ENCODE results near the gene CATSPER4. TPM values are rescaled to one million over a fixed set of nuclear protein-coding genes. Genes with fewer than 3 reads are reported as not detected.

The CATSPER4 gene
- total and polyA plus RNA-seq, 2 of the 13 experiments (the other 11 are each of a cell fraction or from before 2014, with no cell fraction given), result not detected

- TF ChIP-seq ZNF501 (CRISPR knock-in tag; IDR thresholded peaks at IDR 0.05) (peak; percentile 64; the same call in 1 of the 2 replicates), ZUFSP (CRISPR knock-in tag; IDR thresholded peaks at IDR 0.05; ENCODE audit: borderline replicate concordance) (no peak), GATAD1 (CRISPR knock-in tag; IDR thresholded peaks at IDR 0.05) (0 out of 2 replicates have a peak, but pooled peaks have one; percentile 58), MLX (CRISPR knock-in tag; IDR thresholded peaks at IDR 0.05) (peak; percentile 38; the same call in 1 of the 2 replicates), ZNF609 (CRISPR knock-in tag; IDR thresholded peaks at IDR 0.05; ENCODE audit: borderline replicate concordance) (0 out of 2 replicates have a peak, but pooled peaks have one; percentile 15), ZNF296 (CRISPR knock-in tag; conservative IDR thresholded peaks at IDR 0.05) (0 out of 2 replicates have a peak, but pooled peaks have one; percentile 58), ZNF556 (CRISPR knock-in tag; IDR thresholded peaks at IDR 0.05; ENCODE audit: borderline replicate concordance) (peak; percentile 42), DMAP1 (CRISPR knock-in tag; IDR thresholded peaks at IDR 0.05) (peak; percentile 73; the same call in 1 of the 2 replicates), TEF (CRISPR knock-in tag; IDR thresholded peaks at IDR 0.05) (no peak), SMAD9 (CRISPR knock-in tag; IDR thresholded peaks at IDR 0.05) (no peak), NFKB2 (CRISPR knock-in tag; IDR thresholded peaks at IDR 0.05; ENCODE audit: borderline replicate concordance) (peak; percentile 56; the same call in 1 of the 2 replicates), PLRG1 (conservative IDR thresholded peaks at IDR 0.05) (no peak), TOE1 (CRISPR knock-in tag; IDR thresholded peaks at IDR 0.05) (no peak), PHF20 (CRISPR knock-in tag; IDR thresholded peaks at IDR 0.05) (no peak; the same call in 1 of the 2 replicates), ZNF276 (CRISPR knock-in tag; IDR thresholded peaks at IDR 0.05; ENCODE audit: low read depth) (0 out of 2 replicates have a peak, but pooled peaks have one; percentile 17), ZNF224 (CRISPR knock-in tag; IDR thresholded peaks at IDR 0.05) (peak; percentile 87; the same call in 1 of the 2 replicates), MAF1 (CRISPR knock-in tag; IDR thresholded peaks at IDR 0.05; ENCODE audit: borderline replicate concordance) (no peak), ADNP (CRISPR knock-in tag; IDR thresholded peaks at IDR 0.05) (no peak), ZNF205 (CRISPR knock-in tag; IDR thresholded peaks at IDR 0.05) (peak; percentile 14; the same call in 1 of the 2 replicates), CREB1 (IDR thresholded peaks at IDR 0.05) (peak; percentile 87), CREB1 (CRISPR knock-in tag; IDR thresholded peaks at IDR 0.05) (peak; percentile 92)
Measured at GRCh38 chr1:26233903-26234643, 43.7 kb downstream of the CATSPER4 start, which contains the start of gene CEP85 (continued).
